GM21576 (cell line): Measurements from ENCODE around the gene PNPLA2.

Experiments used
- ATAC-seq: cut with Tn5 transposase; IDR thresholded peaks from one replicate; pipeline ENCODE4 v1.9.1; 2021; ENCODE audit warnings: mild to moderate bottlenecking, moderate library complexity; ENCODE audit not compliant: unreplicated experiment

PNPLA2 gene

DNA sequence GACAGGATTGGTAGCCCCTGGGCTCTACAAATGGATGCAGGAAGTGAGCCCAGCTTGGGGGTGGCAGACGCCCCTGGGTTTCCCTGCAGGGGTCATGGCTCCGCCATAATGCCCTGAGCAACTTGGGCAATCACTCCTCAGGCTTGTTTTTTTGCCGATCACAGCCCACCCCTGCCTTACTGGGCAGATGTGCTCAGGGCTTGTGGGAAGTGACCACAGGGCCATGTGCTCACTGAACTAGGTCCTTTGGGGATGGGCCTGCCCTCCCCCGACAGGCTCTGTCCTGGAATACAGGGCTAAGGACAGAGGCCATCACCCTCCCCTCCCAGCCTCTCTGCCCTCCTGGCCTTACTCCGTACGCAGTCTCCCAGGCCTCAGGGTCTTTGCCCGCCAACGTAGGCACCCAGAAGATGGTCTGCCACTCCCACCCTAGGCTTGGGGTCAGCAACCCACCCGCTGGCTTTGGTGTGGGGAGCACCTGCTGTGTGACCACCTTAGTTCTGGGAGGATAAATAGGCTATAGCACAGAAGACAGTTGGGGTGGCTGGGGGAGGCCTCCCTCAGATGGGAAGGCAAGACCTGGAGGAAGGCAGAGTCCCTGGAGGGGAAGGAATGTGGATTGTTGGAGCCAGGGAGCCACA lies 5.1 kb upstream of the PNPLA2 start:
- ATAC-seq, result no peak

DNA sequence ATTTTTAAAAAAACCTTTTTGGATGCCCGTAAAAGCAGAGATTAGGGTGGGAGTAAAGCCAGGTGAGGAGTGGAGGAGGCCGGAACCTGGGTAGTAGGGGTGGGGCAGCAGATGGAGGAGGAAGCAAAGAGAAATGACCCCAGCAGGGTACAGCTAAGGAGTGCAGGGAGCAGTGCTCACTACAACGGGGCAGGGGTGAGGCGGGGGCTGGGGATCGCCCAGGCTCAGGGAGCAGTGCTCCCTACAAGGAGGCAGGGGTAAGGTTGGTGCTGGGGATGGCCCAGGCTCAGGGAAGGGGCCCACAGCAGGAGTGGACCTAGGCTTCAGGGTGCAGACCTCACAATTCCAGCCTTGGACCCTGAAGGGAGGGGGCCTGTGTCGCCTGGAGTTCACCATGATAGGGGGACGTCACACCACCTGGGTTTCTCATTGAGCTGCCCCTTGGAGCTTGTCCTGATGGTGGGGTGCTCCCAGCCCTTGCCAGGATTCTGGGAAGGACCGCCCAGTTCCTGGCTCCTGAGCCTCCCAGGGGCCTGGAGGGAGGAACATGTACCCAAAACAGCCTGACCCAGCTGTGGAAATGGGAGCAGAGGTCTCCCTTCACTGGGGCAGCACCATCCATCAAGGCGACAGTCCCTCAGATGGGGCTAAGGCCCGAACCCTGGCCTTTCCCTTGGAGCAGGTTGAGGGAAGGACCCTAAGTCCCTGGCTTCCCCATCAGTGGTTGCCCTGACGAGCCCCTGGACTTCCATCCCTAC lies 2.9 kb upstream of the PNPLA2 start:
- ATAC-seq, result no peak

DNA sequence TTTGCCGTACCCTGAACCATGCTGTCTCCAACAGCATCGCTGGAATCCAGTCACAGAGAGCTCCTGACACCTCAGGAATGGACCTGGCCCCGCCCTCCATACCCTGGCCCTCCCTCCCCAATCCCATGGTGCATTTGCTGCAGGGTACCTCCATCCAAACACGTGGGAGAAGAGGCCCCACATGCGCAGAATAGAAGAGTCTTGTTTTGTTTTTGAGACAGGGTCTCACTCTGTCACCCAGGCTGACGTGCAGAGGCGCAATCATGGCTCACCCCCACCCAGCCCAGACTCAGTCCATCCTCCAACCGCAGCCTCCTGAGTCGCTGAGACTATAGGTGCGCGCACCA lies 2.3 kb upstream of the PNPLA2 start:
- ATAC-seq, result no peak

DNA sequence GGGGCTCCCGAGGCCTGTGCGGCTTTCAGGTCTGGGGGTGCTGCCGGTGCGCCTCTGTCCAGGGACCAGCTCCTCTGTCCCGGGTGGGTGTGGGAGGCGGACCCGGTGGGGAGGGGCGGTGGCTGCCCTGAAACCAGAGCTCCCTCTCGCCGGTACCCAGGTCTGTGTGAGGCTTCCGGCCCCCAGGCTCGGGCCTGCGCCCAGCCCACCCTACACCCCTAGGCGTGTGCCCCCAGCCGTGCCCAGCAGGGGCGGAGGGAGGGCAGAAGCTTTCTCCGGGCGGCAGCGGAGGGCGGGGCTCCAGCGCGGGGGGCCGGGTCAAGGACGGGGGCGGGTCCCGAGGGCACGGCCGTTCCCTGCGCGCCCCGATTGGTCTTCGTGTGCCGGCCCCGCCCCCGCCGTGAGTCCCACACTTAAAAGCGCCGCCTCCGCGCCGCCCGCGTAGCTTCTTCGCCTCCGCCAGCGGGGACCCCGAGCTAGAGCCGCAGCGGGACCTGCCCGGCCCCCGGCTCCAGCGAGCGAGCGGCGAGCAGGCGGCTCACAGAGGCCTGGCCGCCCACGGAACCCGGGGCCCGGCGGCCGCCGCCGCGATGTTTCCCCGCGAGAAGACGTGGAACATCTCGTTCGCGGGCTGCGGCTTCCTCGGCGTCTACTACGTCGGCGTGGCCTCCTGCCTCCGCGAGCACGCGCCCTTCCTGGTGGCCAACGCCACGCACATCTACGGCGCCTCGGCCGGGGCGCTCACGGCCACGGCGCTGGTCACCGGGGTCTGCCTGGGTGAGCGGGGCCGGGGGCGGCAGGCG lies 616 bp downstream of the PNPLA2 start:
- peak; percentile 59 for ATAC-seq

DNA sequence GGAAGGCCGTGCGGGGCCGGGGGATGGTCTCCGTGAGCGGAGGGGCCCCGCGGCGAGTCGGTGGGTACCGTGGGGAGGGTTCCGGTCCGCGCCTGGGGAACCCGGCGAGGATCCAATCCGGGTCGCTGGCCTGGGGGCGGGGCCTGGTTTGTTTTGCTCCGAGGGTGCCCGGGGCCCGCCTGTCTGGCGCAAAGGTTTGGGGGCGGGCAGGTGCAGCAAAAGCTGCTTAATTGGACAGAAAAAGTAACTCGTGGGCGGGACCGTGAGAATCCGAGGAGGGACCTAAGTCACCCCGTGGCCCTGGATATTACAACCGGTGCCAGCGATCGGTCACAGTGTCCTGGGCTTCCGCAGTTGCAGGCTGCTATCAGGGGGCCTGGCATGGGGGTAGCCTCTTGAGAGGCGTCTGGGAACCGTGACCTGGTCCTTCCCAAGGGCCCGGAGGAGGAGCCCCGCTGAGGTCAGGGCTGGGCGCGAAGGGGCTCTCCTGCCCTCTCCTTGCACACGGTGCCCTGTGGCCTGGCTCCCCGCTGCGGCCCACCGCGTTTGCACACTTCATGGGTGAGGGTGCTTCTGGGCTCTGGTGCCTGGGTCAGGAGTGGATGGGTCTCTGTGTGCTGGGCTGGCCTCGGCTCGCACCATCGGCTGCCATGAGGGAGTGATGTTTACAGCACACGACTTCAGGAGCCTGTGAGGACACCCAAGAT lies 1.4 kb downstream of the PNPLA2 start:
- peak; percentile 62 for ATAC-seq

DNA sequence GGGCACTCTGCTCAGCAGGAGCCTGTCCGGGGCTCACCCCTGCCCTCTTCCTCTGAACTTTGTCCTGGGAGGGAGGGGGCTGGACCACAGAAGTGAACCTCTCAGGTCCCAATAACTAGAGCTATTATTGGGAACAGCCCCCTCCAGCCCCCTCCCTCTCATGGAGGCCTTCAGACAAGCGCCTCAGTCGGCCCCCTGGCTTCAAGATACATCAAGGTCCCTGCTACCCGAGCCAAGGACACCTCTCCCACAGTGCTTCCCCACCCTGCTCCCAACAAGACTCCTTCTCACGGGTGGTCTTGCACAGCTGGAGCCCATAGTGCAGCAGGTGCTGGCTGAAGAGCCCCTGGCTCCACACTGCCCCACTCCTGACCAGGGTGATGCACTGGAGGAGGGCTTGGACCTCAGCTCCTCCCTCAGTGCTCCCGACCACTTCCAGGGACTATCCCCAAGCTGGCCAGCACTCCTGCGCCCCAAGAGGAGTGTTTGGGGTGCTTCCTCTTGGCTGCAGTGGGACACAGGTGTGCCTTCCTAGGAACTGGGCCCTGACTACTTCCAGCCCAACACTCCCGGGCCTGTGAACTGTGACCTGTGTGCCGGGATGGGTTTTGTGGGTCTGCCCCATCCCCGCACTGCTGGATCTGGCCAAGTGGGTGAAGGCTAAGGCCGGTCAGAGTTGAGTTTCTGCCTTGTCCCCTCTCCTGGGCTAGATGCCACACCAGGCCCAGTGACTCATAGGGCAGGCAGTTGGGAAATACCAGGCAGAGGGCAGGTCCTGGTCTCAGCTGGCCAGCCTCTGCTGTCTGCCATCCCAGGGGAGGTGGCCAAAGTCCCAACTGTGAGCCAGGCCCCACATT lies 2.2 kb downstream of the PNPLA2 start:
- no peak for ATAC-seq

DNA sequence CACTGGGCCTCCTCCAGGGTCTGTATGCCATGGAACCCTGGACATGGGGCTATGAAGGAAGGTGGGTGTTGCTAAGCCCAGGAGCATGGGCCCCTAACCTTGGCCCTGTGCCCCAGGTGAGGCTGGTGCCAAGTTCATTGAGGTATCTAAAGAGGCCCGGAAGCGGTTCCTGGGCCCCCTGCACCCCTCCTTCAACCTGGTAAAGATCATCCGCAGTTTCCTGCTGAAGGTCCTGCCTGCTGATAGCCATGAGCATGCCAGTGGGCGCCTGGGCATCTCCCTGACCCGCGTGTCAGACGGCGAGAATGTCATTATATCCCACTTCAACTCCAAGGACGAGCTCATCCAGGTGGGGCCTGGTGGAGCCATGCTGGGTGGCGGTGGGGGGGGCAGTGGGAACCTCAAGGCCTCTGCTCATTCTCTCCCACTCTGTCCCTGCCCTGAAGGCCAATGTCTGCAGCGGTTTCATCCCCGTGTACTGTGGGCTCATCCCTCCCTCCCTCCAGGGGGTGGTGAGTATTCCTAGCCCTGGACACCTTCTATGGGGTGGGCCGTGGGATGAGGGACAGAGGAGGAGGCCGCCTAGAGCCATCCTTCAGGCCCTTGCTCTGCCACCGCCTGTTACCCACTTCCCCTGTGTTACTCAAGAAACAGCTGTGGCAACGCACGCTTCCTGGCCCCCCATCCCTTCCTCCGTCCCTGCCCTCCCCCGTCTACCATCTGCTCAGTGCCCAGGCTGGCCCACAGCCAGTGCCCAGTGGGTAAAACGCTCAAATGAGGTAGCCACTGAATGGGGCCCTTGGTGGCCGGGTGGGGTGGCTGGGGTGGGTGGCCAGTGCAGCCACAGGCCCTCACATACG lies 3.0 kb downstream of the PNPLA2 start:
- no peak for ATAC-seq

DNA sequence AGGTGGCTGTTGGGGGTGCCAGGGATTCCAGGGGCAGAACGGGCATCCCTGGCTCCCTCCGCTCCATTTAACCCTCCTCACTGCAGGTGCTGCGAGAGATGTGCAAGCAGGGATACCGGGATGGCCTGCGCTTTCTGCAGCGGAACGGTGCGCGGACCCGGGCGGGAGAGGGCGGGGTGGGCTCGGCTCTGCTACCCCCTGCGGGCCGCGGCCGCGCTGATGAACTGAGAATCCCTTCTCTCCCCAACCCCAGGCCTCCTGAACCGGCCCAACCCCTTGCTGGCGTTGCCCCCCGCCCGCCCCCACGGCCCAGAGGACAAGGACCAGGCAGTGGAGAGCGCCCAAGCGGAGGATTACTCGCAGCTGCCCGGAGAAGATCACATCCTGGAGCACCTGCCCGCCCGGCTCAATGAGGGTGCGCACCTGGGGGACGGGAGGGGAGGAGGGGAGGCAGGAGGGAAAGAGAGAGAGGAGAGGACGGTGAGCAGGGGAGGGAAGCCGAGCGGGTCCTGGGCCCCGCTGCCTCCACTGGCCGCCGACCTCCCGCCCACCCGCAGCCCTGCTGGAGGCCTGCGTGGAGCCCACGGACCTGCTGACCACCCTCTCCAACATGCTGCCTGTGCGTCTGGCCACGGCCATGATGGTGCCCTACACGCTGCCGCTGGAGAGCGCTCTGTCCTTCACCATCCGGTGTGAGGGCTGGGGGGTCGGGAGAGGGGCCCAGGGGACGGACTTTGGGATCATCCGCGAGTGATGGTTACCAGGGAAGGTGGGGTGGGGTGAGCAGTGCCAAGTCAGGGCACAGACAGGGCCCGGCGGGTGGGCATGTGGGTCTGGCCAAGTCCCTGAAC lies 5.0 kb downstream of the PNPLA2 start:
- ATAC-seq, result no peak

DNA sequence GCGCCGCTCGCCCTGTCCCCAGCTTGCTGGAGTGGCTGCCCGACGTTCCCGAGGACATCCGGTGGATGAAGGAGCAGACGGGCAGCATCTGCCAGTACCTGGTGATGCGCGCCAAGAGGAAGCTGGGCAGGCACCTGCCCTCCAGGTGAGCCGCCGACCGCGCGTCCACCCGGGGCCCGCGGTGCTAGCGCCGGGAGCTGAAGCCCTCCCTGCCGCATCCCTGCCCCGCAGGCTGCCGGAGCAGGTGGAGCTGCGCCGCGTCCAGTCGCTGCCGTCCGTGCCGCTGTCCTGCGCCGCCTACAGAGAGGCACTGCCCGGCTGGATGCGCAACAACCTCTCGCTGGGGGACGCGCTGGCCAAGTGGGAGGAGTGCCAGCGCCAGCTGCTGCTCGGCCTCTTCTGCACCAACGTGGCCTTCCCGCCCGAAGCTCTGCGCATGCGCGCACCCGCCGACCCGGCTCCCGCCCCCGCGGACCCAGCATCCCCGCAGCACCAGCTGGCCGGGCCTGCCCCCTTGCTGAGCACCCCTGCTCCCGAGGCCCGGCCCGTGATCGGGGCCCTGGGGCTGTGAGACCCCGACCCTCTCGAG lies 5.7 kb downstream of the PNPLA2 start:
- no peak for ATAC-seq

DNA sequence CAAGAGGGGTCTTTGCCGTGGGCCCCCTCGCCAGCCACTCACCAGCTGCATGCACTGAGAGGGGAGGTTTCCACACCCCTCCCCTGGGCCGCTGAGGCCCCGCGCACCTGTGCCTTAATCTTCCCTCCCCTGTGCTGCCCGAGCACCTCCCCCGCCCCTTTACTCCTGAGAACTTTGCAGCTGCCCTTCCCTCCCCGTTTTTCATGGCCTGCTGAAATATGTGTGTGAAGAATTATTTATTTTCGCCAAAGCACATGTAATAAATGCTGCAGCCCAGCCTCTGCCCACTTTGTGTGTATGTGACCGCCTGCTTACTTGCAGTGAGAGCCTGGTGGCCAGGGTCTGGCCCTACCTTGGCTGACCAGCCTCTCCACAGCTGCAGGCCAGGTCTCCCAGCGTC lies 6.2 kb downstream of the PNPLA2 start:
- no peak for ATAC-seq

DNA sequence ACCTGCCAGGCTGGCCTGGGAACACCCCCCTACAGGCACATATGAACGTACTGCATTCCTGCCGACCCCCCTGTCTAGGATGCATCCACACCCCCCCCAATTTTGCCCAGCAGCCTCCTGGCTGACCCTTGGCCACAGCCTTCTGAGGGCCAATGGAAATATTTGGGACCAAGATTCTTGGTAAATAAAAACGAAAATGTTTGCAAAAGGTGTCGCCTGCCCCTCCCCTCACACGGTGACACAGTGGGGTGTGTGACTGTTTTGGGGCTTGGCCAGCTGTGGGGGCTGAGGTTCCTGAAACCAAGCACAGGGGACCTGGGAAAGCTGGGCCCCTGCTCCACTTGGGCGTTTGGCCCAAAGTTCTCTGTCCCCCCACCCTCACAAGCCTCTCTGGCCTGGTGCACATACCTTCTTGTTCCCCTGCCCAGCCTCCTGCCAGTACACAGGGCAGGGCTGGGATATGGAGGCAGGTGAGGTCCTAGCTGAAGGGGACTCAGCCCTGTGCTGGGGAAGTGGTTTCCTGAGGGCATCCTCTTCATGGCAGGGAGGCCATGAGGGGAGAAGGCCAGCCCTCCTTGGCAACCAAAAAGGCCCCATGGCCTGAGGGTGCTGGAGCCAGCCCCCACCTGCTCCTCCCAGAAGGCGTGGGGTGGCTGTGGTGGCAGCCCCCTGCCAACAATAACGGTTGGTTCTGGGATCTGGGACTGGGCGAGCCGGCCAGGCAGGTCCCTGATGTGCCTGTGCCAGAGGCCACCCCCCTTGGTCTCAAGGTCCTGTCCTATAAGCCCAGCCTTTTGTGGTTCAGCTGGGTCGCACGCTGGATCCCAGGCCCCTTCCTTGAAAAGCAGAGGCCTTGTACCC lies 6.9 kb downstream of the PNPLA2 start:
- ATAC-seq, result no peak

DNA sequence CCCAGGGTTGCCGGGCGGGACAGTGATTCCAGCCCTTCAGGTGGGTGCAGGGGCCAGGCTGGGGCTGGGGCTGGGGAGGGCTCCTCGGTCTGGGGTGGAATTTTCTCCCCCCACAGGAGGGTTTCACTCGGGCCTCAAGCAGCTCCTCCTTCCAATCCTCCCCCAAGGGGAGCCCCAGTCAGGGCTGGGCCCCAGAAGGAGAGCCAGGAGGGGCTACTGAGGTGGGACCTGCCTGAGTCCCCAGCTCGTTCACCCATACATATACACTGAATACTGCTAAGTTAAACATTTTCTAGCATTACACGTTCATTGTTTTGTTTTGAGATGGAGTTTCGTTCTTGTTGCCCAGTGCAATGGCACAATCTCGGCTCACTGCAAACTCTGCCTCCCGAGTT lies 7.5 kb downstream of the PNPLA2 start:
- ATAC-seq, result no peak

DNA sequence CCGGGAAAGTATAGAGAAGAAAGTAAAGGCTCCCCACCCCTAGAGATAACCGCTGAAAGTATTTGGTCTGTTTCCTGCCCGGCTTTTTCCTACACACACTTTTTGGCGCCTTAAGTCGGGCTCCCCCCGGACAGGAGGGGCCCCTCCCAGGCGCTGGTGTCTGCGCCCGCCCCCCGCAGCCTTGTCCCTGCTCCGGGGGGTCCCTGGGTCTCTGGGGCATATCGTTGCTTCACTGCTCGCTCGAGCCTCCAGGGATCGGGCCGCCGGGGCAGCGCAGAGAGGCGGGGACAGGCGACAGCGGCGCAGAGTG lies 8.1 kb downstream of the PNPLA2 start:
- ATAC-seq, result peak; percentile 11

DNA sequence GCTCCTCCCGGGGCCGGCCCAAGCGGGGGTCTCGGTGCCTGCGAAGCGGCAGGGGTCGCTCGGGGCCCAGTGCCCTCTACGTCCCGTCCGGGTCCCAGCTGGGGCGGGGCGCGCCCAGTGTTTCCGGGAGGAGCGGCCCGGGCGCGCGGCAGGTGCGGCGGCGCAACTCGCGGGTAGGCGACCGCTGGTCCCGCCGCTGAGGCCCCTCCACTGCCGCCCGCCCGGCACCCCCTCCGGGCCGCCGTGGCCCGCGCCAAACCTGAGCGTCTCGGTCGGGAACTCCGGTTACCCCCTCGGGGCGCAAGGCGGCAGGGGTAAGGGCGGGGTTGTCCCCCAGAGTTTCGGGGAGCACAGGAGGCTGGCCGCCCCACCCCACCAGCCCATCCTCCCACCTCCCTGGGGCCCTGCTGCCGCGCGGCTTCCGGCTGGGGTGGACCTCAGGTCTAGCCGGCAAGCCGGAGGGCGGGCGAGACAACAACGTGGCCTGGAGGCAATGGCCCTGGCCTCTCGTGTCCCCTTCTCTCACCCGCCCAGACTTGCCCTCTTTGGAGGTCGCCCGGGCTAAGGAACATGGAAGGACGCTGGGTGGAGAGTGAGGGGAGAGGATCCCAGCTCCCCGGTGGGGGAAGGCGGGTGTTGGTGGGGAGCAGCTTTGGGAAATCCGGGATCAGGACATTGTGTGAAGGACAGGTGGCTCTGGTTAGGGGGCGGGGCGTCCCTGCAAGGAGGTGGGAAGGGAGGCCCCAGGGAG lies 8.6 kb downstream of the PNPLA2 start:
- ATAC-seq, result peak; percentile 42

DNA sequence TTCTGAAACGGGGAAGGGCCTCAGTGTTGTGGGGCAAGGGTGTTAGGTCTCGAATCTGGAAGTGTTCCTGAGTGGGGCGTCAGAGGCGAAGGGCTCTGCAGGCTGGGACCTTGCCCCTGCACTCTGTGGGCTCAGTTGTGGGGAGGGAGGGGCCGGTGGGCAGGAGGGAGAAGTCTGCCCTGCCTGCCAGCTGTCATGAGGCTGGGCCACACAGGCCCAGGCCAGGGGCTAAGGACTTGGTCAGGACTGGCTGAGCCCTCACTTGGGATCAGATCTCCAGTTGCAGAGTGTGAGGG lies 9.1 kb downstream of the PNPLA2 start, which contains the start of gene CRACR2B:
CRACR2B (plus strand) TSS at position 23 of the 296 bp plus-strand sequence. CDS start 689 bp downstream, outside the sequence.
- ATAC-seq, result no peak

DNA sequence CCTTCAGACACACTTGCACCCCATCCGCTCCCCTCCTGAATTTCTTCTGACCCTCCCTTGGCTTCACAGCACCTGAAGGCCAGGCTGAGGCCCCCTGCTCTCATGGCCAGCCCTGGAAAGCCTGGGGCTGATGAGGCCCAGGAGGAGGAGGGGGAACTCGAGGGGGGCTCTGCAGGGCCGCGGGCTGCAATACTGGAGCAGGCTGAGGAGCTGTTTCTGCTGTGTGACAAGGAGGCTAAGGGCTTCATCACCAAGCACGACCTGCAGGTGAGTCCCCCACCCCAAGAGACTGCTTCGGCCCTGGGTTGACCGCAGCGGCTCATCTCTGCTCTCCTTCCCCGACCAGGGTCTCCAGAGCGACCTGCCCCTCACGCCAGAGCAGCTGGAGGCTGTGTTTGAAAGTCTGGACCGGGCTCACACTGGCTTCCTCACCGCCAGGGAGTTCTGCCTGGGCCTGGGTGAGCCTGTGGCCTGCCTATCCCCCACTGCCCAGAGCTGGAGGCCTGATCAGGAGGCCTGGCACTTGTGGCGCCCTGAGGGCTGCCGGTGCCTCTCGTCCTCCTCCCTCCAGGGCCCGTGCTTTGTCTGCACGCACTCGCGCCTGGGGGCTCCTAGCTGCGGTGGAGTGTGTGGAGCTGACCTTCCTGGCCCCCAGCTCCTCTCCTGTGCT lies 9.9 kb downstream of the PNPLA2 start:
- ATAC-seq, result no peak
